NCI-H2029 treated with DMSO at 0.1 percent for 48 hours (cell line): ENCODE results near the gene GRID2.
"Not testable (repeated sequence)": the region's sequence is repeated elsewhere in the genome, so short reads cannot be mapped to it uniquely, and the experiment has no call there.

ENCODE experiments used
- DNase-seq: peaks from one replicate; lab custom pipeline; 2025; lab: John Stamatoyannopoulos, UW

GRID2 gene

DNA sequence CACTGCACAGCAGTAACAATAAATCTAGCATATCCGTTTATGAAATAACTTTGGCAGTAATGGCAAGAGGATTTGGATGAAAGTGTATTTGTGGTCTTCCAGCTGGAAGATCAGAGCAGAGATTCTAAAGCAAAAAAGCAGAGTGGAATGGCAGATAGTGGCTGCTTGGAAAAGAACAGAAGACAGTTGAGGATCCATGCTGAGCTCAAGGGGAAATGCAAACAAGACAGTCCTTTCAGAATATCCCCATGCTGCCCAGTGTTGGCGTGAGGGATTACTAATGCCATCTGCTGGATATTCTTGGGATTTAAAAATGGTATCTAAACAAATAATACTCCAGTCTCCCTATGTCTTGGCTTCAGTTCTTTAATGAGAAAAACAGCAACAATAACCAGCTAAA lies 895.7 kb downstream of the GRID2 start:
- DNase-seq, result peak; percentile 69

- no peak for DNase-seq
Observed at GRCh38 chr4:93201471-93202096, 897.8 kb downstream of the GRID2 start.

GRCh38 chr4:93203708-93204107 lies 899.9 kb downstream of the GRID2 start:
- DNase-seq, result no peak

- DNase-seq, result no peak
Observed at GRCh38 chr4:93212250-93212649, 908.5 kb downstream of the GRID2 start.

DNA sequence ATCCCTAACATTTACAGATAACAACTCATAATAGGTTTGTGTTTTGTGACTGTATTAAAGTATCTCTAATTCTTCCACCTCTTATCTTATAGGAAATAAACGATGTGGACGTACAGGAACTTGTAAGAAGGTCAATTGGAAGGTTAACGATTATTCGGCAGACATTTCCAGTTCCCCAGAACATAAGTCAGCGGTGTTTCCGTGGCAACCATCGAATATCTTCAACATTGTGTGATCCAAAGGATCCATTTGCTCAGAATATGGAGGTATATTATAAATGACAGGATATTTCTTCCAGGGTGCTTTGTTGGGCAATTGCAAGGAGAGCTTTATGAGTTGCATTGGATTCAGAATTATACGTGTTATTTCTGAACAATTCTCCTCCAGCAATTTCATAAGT lies 912.9 kb downstream of the GRID2 start:
- DNase-seq, result no peak

GRCh38 chr4:93217431-93217830 lies 913.7 kb downstream of the GRID2 start:
- no peak for DNase-seq

- no peak for DNase-seq
Observed at GRCh38 chr4:93221771-93222170, 918.0 kb downstream of the GRID2 start.

GRCh38 chr4:93228021-93228420 lies 924.3 kb downstream of the GRID2 start:
- DNase-seq, result no peak

GRCh38 chr4:93232883-93233282 lies 929.1 kb downstream of the GRID2 start:
- DNase-seq, result no peak

- DNase-seq, result no peak
Observed at GRCh38 chr4:93237521-93237920, 933.8 kb downstream of the GRID2 start.

DNA sequence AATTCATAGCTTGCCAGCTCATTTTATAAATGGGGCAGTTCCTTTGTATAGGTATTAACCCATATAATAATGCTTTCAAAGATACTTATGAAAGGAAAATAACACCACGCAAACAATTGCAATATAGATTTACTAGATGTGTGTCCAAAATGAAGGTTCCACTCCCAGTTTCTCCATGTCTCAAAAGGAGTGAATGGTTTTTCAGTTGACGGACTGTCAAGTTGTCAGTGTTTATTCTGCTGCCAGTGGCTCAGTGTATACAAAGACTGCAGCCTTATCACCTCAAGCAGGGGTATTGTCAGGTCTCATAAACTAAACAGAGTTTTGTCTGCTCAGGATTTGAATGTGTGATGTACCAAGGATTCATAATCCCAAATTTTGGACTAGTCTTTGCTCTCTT lies 939.5 kb downstream of the GRID2 start:
- DNase-seq, result no peak

DNA sequence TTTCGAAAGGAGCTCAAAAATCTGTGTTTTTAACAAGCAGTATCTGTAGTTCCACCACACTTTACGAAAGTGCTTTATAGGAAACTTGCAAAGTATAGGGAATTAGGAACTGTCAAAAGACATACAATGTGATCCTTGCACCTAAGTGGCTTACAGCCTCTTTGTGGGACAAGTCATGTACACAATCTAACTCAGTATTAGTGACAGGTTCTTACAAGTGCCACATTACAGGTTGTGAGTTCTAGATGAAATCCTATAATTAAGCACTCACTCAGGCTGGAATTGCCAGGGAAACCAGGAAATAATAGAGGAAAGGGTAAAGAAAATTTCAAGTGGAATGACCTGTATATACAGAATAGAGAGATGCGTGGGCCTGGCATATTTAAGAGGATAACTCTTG lies 957.4 kb downstream of the GRID2 start:
- DNase-seq, result no peak

DNA sequence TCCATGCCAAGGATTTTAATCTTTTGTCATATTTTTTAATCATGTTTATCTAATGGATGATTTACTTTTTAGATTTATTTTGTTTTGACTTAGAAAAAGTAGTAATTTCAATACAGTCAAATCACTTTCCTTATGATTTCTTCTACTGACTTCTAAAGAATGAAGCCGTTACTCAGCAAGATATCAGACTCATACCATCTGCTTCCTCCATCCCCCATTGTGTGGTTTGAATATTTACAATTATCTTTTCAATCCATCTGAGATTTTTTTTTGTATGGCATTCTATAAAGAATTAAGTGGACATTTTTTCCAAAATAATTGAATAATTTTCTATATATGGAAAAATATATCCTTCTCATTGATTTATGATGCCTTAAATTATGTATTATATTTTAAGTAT lies 959.4 kb downstream of the GRID2 start:
- no peak for DNase-seq

GRCh38 chr4:93267747-93268146 lies 964.0 kb downstream of the GRID2 start:
- no peak for DNase-seq

GRCh38 chr4:93285346-93285745 lies 981.6 kb downstream of the GRID2 start:
- DNase-seq, result no peak

DNA sequence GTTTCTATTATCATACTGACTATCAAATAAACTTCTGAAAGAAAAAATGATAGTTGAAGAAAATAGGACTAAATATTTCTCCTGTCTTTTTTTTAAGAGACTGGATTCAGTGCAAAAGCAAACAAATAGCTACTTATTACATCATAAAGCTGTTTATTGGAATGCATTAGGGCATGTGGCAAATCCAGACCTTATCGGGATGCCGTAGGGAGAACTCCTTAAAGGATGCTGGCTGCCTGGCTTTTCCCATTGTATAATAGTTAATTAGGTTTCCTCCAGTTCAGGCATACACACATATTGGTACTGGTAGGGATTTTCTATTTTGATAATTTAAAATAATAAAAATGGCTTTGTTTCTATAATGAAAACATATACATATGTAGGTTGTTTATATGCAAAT lies 985.5 kb downstream of the GRID2 start:
- no peak for DNase-seq

DNA sequence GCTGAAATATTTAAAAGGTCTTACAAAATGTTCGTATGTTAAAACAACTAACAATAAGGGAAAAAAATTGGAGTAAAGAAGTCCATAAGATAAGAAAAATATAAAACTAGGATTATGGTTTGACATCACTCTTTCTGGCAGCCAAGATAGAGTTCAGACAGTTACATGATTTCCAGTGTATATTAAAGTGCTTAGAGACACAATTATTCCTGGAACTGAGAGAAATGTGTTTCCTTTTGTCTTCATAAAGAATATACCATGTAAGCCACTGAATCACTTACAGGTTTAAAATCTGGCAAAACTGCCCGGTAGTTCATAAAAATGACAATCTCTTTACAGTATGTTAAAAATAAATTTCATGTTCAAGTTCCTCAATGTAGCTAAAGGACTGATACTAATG lies 986.1 kb downstream of the GRID2 start:
- no peak for DNase-seq

GRCh38 chr4:93299118-93299517 lies 995.4 kb downstream of the GRID2 start:
- no peak for DNase-seq

GRCh38 chr4:93300780-93301555 lies 997.2 kb downstream of the GRID2 start:
- not testable (repeated sequence) for DNase-seq

GRCh38 chr4:93302310-93302709 lies 998.5 kb downstream of the GRID2 start:
- no peak for DNase-seq

- no peak for DNase-seq
Observed at GRCh38 chr4:93303440-93303839, 999.7 kb downstream of the GRID2 start.

DNA sequence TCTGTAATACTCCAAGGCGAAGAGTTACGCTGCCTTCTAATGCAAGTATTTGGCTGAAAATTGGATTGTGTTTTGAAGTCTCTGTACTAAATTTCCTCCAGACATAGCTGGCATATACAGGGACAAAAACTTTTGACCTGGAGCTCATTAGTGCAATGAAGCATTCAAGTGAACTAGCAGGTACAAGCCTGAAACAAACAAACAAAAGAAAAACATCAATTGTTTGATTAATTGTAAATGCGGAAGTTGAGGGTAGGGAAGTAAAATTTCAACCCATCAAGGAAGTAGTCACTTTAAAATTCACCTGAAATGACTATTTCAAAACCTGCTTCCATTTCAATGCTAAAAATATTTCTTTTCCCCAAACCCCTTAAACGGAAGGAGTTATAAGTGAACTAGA lies 1008.5 kb downstream of the GRID2 start:
- DNase-seq, result no peak

DNA sequence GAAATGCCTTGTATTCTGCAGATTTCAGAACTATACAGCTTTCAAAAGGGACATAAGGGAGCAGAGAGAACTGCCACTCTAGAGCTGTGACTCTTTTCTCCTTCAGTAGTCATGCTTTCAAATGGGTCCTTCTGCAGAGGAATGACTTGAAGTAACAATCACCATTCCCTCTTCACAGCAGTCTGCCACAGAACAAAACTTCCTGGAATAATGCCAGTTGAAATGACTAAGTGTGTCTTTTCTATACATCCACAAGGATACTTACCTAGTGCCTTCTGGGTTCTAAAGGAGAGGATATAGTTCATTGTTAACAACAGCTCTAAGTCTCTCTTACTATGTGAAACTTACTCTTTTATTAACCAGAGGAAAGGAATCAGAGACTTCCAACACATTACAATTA lies 1009.4 kb downstream of the GRID2 start:
- DNase-seq, result no peak

DNA sequence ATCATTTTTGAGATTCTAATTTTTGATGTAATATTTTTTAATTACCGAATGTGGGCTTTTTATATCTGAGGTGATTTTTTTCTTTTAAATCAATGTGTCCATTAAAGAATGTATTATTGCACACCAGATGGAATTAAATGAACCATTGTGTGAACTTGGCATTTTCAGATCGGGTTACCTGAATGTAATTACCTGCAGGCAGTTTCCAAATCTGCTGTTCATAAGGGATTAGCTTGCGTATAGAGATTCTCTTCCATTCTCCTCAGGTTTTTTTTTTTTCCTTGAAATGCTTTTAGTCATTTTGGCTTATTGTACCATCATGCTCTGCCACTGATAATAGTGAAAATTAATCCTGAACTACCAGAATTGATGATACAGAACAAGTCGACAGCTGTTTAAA lies 1013.3 kb downstream of the GRID2 start:
- no peak for DNase-seq
